Bronchial epithelial cell (primary cell): ENCODE data around the gene AKAP9. TPM values are rescaled to one million over a fixed set of nuclear protein-coding genes. Genes with fewer than 3 reads are reported as not detected.

ENCODE experiments used
- DNase-seq: peaks from one replicate; pipeline ENCODE4 v3.0.0-alpha.2; 2010; ENCODE audit warnings: low read depth
- FAIRE-seq: peaks from 2 replicates; lab custom pipeline; 2011; peaks lifted over from hg19 to GRCh38; lab: Jason Lieb, UNC
- H3K27me3 ChIP-seq: 2 replicates; pipeline ENCODE4 v1.5.1; 2011; ENCODE audit warnings: low read length; ENCODE audit not compliant: control insufficient read depth, insufficient read depth
- H3K36me3 ChIP-seq: 2 replicates; pipeline ENCODE4 v1.5.1; 2011; ENCODE audit warnings: low read length; ENCODE audit not compliant: control insufficient read depth, insufficient read depth
- H3K4me3 ChIP-seq: 2 replicates; pipeline ENCODE4 v1.5.1; 2011; ENCODE audit warnings: mild to moderate bottlenecking, low read depth, low read length, control low read depth
- total RNA-seq: library from RNA; depleted of rRNA; stranded (reverse); fragments of >200 nt; gene quantifications from 2 replicates; pipeline ENCODE4 v1.2.1, GENCODE V29; 2014
- TF ChIP-seq, protein P1 (sequence below): IDR thresholded peaks from 2 replicates; pipeline ENCODE4 v1.5.1; 2011; ENCODE audit warnings: mild to moderate bottlenecking, moderate library complexity, low read length, control low read depth, inconsistent platforms; ENCODE audit not compliant: insufficient read depth, severe bottlenecking

The AKAP9 gene
- total RNA-seq, 1 donor from 2014 or later, result 34.5 TPM

DNA sequence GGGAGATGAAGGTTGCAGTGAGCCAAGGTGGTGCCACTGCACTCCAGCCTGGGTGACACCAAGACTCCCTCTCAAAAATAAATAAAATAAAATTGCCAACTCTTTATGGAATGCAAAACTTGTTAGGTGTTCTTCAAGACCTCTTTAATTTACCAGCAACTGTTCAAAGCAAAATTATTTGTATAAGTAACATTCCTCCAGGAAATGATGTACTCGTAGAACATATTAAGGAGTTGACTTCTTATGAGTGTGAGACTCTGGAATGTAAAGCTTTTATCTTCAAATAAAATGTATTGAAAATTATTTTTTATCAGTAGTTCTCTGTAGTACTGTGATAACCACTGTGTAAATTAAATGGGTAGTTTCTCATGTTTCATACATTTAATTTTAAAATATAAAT is 99.2 kb downstream of the AKAP9 start:
- TF ChIP-seq, protein P1, sequence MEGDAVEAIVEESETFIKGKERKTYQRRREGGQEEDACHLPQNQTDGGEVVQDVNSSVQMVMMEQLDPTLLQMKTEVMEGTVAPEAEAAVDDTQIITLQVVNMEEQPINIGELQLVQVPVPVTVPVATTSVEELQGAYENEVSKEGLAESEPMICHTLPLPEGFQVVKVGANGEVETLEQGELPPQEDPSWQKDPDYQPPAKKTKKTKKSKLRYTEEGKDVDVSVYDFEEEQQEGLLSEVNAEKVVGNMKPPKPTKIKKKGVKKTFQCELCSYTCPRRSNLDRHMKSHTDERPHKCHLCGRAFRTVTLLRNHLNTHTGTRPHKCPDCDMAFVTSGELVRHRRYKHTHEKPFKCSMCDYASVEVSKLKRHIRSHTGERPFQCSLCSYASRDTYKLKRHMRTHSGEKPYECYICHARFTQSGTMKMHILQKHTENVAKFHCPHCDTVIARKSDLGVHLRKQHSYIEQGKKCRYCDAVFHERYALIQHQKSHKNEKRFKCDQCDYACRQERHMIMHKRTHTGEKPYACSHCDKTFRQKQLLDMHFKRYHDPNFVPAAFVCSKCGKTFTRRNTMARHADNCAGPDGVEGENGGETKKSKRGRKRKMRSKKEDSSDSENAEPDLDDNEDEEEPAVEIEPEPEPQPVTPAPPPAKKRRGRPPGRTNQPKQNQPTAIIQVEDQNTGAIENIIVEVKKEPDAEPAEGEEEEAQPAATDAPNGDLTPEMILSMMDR, result no peak
- DNase-seq, result no peak
- H3K4me3 ChIP-seq, result no peak overlapping the region
- no peak for FAIRE-seq
- no peaks in the 10 kb centered on the region for H3K27me3 ChIP-seq
- H3K36me3 ChIP-seq, result peaks cover 3% of the 10 kb centered on the region

DNA sequence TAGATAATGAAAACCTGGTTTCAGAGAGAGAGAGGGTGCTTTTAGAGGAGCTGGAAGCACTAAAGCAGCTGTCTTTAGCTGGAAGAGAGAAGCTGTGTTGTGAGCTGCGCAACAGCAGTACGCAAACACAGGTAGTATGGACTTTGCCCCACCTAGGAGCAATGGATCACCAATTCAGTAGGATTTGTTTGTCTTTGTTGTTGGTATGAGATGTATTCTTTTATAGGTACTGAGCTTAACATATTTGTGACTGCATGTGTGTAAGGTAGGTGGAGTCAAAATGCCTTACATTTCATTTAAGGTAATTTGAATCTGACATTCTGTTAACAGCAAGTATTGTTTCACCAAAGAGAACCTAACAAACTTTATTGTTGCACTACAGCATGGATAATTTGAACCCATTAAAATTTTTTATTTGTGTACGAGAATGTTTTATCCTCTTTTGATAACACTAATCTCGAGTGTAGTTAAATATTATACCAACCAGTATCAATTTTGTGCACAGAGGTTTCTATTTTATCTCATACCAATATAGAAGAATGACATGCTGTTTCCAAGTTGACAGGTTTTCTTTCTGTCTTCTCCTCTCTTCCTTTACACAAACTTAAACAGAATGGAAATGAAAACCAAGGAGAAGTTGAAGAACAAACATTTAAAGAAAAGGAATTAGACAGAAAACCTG is 101.5 kb downstream of the AKAP9 start:
- FAIRE-seq, result no peak
- DNase-seq, result no peak
- TF ChIP-seq, protein P1, result no peak
- Histone ChIP-seq H3K36me3 (peaks cover 6% of the 10 kb centered on the region), H3K4me3 (no peak overlapping the region), H3K27me3 (no peaks in the 10 kb centered on the region)

DNA sequence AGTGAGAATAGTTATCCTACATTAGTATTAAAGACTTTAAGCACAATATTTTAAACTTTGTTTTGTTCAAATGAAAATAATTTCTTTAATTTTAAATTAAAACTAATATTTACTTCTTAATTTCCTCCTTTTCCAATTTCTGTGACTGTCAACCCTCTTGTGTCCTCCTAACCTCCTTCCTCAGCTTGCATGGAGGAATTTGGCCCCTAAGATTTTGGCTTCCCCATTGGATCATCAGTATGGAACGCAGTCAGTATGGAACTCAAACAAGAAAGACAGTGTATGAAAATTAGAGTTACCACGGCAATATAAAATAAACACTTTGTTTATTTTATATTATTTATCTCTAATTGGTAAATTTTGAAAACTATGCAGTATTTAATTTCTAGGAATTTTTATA is 102.4 kb downstream of the AKAP9 start:
- TF ChIP-seq, protein P1, result no peak
- FAIRE-seq, result no peak
- no peak for DNase-seq
- H3K36me3 ChIP-seq, result peaks cover 6% of the 10 kb centered on the region
- H3K4me3 ChIP-seq, result no peak overlapping the region
- no peaks in the 10 kb centered on the region for H3K27me3 ChIP-seq

DNA sequence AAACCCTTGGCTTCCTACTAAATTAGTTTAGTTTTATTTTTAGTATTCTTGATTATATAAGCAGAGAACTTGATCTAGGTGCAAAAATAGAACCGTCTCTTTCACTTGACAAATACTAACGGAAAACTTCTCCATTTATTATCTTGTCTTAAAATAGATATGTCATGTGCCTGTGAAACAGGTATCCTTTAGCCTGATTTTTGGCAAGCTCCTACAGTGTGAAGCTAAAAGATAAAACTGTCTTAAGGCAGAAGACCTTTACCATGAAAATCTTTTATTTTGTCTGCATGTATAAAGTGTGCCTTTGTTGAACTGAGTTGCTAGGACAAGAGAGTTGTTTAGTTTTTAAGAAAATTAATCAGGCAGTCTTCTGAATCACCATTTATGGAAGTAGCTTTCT is 103.0 kb downstream of the AKAP9 start:
- Histone ChIP-seq H3K36me3 (peaks cover 6% of the 10 kb centered on the region), H3K27me3 (no peaks in the 10 kb centered on the region), H3K4me3 (no peak overlapping the region)
- DNase-seq (no peak), FAIRE-seq (no peak)
- TF ChIP-seq, protein P1, result no peak

DNA sequence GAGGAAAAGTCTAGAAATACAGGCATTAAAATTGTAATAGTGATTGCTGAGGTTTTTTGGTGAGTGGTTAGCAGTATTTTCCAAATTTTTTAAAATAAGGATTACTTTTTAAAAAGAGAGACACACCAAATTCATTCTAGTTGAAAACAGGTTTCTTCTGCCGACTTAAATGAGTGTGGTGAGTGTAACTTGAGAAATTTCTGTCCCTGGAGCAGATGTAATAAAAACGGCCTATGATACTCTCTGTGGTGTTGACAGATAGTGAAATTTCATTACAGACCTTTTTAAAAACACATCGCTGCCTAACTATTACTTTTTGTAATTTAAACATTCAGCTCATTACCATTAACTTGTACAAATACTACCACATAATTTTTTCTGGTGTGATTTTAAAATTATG is 103.5 kb downstream of the AKAP9 start:
- Histone ChIP-seq H3K27me3 (no peaks in the 10 kb centered on the region), H3K36me3 (peaks cover 6% of the 10 kb centered on the region), H3K4me3 (no peak overlapping the region)
- no peak for DNase-seq
- FAIRE-seq, result no peak
- TF ChIP-seq, protein P1, result no peak

DNA sequence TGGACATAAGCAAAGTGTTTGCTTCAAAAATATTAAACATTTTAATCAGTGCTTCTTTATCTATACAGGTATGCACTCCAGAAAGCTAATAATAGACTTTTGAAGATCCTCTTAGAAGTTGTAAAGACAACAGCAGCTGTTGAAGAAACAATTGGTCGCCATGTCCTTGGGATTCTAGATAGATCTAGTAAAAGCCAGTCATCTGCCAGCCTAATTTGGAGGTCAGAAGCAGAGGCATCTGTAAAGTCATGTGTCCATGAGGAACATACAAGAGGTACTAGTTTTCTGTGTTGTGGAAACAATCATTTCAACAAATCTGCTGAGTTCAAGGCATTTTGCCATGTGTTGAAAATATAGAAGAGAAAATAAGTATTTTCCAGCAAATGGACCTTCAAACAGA is 104.3 kb downstream of the AKAP9 start:
- peaks cover 6% of the 10 kb centered on the region for H3K36me3 ChIP-seq
- TF ChIP-seq, protein P1, result no peak
- no peak for DNase-seq

More for the DNA sequence above, 104.3 kb downstream of the AKAP9 start:
- no peak overlapping the region for H3K4me3 ChIP-seq
- H3K27me3 ChIP-seq, result no peaks in the 10 kb centered on the region
- FAIRE-seq, result no peak
